ENCODE measurements around the gene OR9G4. TPM values are rescaled to one million over a fixed set of nuclear protein-coding genes. Genes with fewer than 3 reads are reported as not detected.

The OR9G4 gene
- total RNA-seq, 2 donors from 2014 or later: not detected

GRCh38 chr11:56714206-56714605, 34.3 kb downstream of the OR9G4 start:
- H3K9me3 ChIP-seq: no peaks in the 10 kb centered on the region
- H3K27me3 ChIP-seq: no peaks in the 10 kb centered on the region
- no peak overlapping the region for H3K4me3 ChIP-seq
- no peak overlapping the region for H3K9ac ChIP-seq (ENCODE audit: low read depth in 2 of 2, low read length in 2 of 2)
- no peaks in the 10 kb centered on the region for H3K36me3 ChIP-seq
- H3K4me1 ChIP-seq: no peaks in the 10 kb centered on the region
- no peak for DNase-seq
- TF ChIP-seq CTCF (IDR thresholded peaks at IDR 0.05): no peak
- H3K27ac ChIP-seq: no peak overlapping the region
- intact Hi-C loops (cut with DNase I): no loop called here

- H3K9me3 ChIP-seq: no peaks in the 10 kb centered on the region
- H3K9ac ChIP-seq (ENCODE audit: low read depth in 2 of 2, low read length in 2 of 2): no peak overlapping the region
- no peak overlapping the region for H3K27ac ChIP-seq
- no peaks in the 10 kb centered on the region for H3K36me3 ChIP-seq
- no peak overlapping the region for H3K4me3 ChIP-seq
- DNase-seq: no peak
- no peaks in the 10 kb centered on the region for H3K4me1 ChIP-seq
- no peaks in the 10 kb centered on the region for H3K27me3 ChIP-seq
- intact Hi-C loops (cut with DNase I): no loop called here
- TF ChIP-seq CTCF (IDR thresholded peaks at IDR 0.05): no peak
Observed at GRCh38 chr11:56706486-56706885, 42.0 kb downstream of the OR9G4 start.

- no peak overlapping the region for H3K4me3 ChIP-seq
- TF ChIP-seq CTCF (IDR thresholded peaks at IDR 0.05): no peak
- no peaks in the 10 kb centered on the region for H3K27me3 ChIP-seq
- no peak for DNase-seq
- no peaks in the 10 kb centered on the region for H3K4me1 ChIP-seq
- no peaks in the 10 kb centered on the region for H3K36me3 ChIP-seq
- no peak overlapping the region for H3K27ac ChIP-seq
- no peaks in the 10 kb centered on the region for H3K9me3 ChIP-seq
- H3K9ac ChIP-seq (ENCODE audit: low read depth in 2 of 2, low read length in 2 of 2): no peak overlapping the region
- intact Hi-C loops (cut with DNase I): no loop called here
Observed at GRCh38 chr11:56705784-56706396, 42.6 kb downstream of the OR9G4 start.

- no peak for DNase-seq
- Histone ChIP-seq H3K36me3 (no peaks in the 10 kb centered on the region), H3K27me3 (no peaks in the 10 kb centered on the region), H3K27ac (no peak overlapping the region), H3K4me3 (no peak overlapping the region), H3K9ac (ENCODE audit: low read depth in 2 of 2, low read length in 2 of 2) (no peak overlapping the region), H3K4me1 (no peaks in the 10 kb centered on the region), H3K9me3 (no peaks in the 10 kb centered on the region)
- intact Hi-C loops (cut with DNase I): no loop called here
- no peak for TF ChIP-seq CTCF (IDR thresholded peaks at IDR 0.05)
Observed at GRCh38 chr11:56700914-56701485, 47.5 kb downstream of the OR9G4 start.

GRCh38 chr11:56700242-56700913, 48.1 kb downstream of the OR9G4 start:
- H3K27ac ChIP-seq: no peak overlapping the region
- no peaks in the 10 kb centered on the region for H3K9me3 ChIP-seq
- intact Hi-C loops (cut with DNase I): no loop called here
- no peaks in the 10 kb centered on the region for H3K27me3 ChIP-seq
- H3K36me3 ChIP-seq: no peaks in the 10 kb centered on the region
- no peak for DNase-seq
- TF ChIP-seq CTCF (IDR thresholded peaks at IDR 0.05): no peak
- H3K9ac ChIP-seq (ENCODE audit: low read depth in 2 of 2, low read length in 2 of 2): no peak overlapping the region
- no peak overlapping the region for H3K4me3 ChIP-seq
- H3K4me1 ChIP-seq: no peaks in the 10 kb centered on the region

Data from colonic mucosa (tissue), 4 donors.